Activated T-helper 17 cell treated with anti-CD3 and anti-CD28 coated beads, Interleukin-2, amount 50 U/mL, for 72 hours (primary cell): Measurements from ENCODE around the gene PCK1. TPM values are rescaled to one million over a fixed set of nuclear protein-coding genes. Genes with fewer than 3 reads are reported as not detected.
"Not testable (repeated sequence)": the region's sequence is repeated elsewhere in the genome, so short reads cannot be mapped to it uniquely, and the experiment has no call there.

Source experiments
- ATAC-seq: fragments of 150-1000 bp; cut with Tn5 transposase; replicated peaks from 2 replicates; pipeline ENCODE4 v1.10.0; 2021; ENCODE audit warnings: mild to moderate bottlenecking, moderate library complexity
- H3K27ac Mint-ChIP-seq: one replicate; pipeline ENCODE4 v1.8.0; 2022; ENCODE audit warnings: mixed read lengths
- H3K27me3 Mint-ChIP-seq: one replicate; pipeline ENCODE4 v1.8.0; 2022; ENCODE audit warnings: mixed read lengths
- H3K36me3 Mint-ChIP-seq: one replicate; pipeline ENCODE4 v1.8.0; 2022; ENCODE audit warnings: low read depth, mild to moderate bottlenecking, mixed read lengths
- H3K4me1 Mint-ChIP-seq: one replicate; pipeline ENCODE4 v1.8.0; 2022; ENCODE audit warnings: mixed read lengths
- H3K4me3 Mint-ChIP-seq: one replicate; pipeline ENCODE4 v1.8.0; 2022; ENCODE audit warnings: mild to moderate bottlenecking, mixed read lengths
- H3K9me3 Mint-ChIP-seq: one replicate; pipeline ENCODE4 v1.8.0; 2022; ENCODE audit warnings: mixed read lengths
- total RNA-seq, 2 donors: library from RNA; stranded (reverse); gene quantifications; one replicate each; pipeline ENCODE4 v1.2.3, GENCODE V29; 2022

PCK1 gene
- total RNA-seq, result not detected

DNA sequence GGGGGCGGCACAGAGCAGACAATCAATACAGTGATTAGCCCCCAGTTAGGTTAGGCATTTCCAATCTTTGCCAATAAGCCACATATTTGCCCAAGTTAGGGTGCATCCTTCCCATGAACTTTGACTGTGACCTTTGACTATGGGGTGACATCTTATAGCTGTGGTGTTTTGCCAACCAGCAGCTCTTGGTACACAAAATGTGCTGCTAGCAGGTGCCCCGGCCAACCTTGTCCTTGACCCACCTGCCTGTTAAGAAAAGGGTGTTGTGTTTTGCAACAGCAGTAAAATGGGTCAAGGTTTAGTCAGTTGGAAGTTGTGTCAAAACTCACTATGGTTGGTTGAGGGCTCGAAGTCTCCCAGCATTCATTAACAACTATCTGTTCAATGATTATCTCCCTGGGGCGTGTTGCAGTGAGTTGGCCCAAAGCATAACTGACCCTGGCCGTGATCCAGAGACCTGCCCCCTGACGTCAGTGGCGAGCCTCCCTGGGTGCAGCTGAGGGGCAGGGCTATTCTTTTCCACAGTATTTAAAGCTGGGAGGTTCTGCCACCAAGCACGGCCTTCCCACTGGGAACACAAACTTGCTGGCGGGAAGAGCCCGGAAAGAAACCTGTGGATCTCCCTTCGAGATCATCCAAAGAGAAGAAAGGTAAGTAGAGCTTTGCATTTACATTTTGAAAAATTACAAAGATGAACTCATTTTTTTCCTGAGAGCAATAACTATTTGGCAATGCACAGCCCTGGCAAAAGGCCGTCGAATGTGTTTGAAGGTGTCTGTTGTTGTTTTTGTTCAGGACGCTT lies at the start of gene PCK1:
Gene PCK1, plus strand, starts transcription at position 557 of the 802 bp plus-strand sequence. CDS start 302 bp downstream, outside the sequence.
- H3K4me1 Mint-ChIP-seq, result no peaks in the 10 kb centered on the region
- no peaks in the 10 kb centered on the region for H3K9me3 Mint-ChIP-seq
- no peaks in the 10 kb centered on the region for H3K36me3 Mint-ChIP-seq
- no peak for ATAC-seq
- no peak within 1 kb of the TSS for H3K27ac Mint-ChIP-seq
- no peak within 1 kb of the TSS for H3K4me3 Mint-ChIP-seq
- H3K27me3 Mint-ChIP-seq, result peaks cover 42% of the 10 kb centered on the region

DNA sequence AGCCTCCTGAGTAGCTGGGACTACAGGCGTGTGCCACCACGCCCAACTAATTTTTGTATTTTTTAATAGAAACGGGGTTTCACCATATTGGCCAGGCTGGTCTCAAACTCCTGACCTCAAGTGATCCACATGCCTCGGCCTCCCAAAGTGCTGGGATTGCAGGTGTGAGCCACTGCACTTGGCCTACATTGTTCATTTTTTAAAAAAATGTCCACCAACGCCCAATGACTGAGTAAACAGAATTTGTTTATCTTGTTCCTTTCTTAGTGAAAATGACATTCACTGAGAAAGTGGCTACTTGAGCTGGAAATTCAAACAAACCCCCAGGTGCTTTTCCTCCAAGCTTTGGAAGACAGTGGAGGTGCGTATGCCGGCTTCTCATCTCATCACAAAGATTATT lies 49.2 kb upstream of the PCK1 start:
- H3K9me3 Mint-ChIP-seq, ATAC-seq: not testable (repeated sequence)

DNA sequence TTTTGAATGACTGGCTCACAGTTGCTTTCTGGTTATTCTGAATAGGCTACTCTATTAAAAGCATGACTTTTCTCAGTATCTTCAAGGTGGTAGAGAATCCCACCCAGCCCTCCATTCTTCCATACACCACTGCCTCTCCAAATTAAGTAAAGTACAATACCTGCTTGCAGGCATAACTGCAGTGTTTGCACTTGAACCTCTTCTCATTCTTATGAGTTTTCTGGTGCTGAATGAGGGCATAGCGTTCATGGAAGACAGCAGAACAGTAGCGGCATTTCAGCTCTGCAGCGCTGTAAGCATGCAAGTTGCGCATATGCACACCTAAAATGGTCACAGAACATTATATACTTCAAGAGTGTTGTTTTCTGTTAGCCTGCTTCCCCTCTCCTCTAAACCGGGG lies 48.5 kb upstream of the PCK1 start:
- Mint-ChIP-seq H3K9me3 (no peaks in the 10 kb centered on the region), H3K27me3 (peaks cover 17% of the 10 kb centered on the region), H3K27ac (no peak overlapping the region), H3K4me1 (no peaks in the 10 kb centered on the region), H3K36me3 (no peaks in the 10 kb centered on the region), H3K4me3 (no peak overlapping the region)
- ATAC-seq, result no peak

More for the DNA sequence above, 49.2 kb upstream of the PCK1 start:
- H3K27me3 Mint-ChIP-seq, result peaks cover 17% of the 10 kb centered on the region
- not testable (repeated sequence) for H3K27ac Mint-ChIP-seq, H3K4me1 Mint-ChIP-seq, H3K4me3 Mint-ChIP-seq, H3K36me3 Mint-ChIP-seq

DNA sequence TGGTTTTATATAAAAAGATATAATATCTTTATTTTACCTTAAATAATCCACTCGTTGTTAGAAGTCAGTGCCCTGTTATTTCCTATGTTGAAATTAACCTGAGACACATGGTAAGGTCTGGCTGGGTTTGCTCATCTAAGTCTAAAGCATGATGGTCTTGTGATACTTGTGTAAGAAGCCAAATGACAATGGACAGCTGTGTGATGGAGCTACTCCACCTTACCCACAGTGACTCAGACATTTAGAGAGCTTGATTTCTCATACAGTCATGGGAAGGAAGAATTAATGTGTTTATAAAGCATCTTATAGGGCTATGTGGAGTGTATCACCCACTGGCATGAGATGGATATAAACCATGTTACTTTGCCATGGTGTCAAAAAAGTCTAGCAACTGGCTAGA lies 47.7 kb upstream of the PCK1 start:
- Mint-ChIP-seq H3K27me3 (peaks cover 17% of the 10 kb centered on the region), H3K27ac (no peak overlapping the region), H3K9me3 (no peaks in the 10 kb centered on the region), H3K4me3 (no peak overlapping the region), H3K4me1 (no peaks in the 10 kb centered on the region), H3K36me3 (no peaks in the 10 kb centered on the region)
- no peak for ATAC-seq

DNA sequence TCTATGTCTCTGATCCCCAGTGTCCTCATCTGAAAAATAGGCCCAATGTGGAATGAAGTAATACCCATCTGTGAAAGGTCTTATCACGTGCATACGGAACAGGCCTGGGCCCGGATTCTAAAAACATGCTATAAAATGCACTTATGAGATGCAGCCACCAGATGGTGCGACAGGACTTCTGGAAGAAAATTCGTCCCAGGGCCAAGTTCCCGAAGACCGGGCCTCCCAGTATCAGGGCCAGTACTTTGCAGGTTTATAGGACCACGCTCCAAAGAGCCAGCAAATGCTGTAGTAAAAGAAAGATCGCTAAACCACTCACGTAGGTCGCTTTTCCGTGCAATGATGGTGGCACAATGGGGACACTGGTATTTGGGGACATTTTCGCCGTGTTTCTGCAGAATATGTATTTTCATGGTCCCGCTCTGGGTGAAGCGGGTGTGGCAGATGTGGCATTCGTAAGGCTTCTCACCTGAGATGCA lies 46.6 kb upstream of the PCK1 start:
- Mint-ChIP-seq H3K4me1 (no peaks in the 10 kb centered on the region), H3K9me3 (no peaks in the 10 kb centered on the region), H3K36me3 (no peaks in the 10 kb centered on the region), H3K27ac (no peak overlapping the region), H3K4me3 (no peak overlapping the region), H3K27me3 (peaks cover 12% of the 10 kb centered on the region)
- no peak for ATAC-seq

DNA sequence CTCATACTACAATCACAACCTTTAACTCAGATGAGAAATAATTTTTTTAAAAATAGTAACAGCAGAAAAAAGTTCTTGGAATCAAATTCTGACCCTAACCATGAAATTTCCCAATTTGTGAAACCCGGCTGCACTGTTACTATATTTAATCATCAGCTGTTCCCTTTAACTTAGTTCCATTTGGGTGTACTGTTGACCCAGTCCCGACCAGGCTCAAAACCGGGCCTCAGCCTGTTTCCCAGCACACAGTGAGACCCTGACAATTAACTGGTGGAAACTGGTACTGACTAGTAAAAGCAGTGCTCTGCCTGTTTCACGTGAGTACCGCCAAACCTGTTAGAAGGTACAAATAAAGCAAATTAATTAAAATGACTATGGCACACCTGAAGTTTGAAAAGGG lies 43.0 kb upstream of the PCK1 start:
- Mint-ChIP-seq H3K9me3 (no peaks in the 10 kb centered on the region), H3K27ac (no peak overlapping the region), H3K4me1 (peaks cover 6% of the 10 kb centered on the region), H3K36me3 (no peaks in the 10 kb centered on the region), H3K4me3 (no peak overlapping the region), H3K27me3 (peaks cover 3% of the 10 kb centered on the region)
- no peak for ATAC-seq

DNA sequence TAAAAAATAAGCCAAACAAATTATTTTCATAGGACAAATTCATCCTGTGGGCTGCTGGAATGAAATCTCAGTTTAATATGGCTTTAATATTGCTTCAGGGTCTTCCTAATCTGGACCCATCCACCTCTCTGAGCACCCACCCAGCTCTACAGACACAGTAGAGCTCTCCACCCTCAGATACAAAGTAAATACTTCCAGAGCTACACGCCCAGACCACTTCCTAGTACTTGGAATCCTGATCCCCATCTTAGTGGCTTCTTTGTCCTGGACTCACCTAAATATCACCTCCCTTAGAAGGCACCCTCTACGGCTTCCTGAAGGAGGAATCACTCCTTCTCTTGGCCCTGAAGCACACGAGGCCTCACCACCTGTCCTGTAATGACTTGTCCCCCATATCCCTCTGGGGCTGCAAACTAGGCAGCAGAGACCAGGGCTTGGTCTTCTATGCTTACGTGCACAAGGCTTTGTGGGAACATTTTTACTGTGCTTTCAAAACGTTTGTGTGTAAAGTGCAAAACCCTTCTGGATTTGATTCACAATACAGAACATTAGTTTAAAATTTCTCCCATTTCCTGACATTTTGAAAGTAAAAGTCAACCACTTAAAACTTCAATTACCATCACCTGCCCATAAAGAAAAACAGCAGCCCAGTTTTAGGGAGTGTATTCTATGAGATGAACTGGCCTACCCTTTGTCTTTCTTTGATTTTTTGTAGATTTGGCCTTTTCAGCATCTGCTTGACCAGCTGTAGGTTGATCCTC lies 38.4 kb upstream of the PCK1 start:
- no peak overlapping the region for H3K4me3 Mint-ChIP-seq
- no peaks in the 10 kb centered on the region for H3K9me3 Mint-ChIP-seq
- H3K27ac Mint-ChIP-seq, result no peak overlapping the region
- H3K36me3 Mint-ChIP-seq, result no peaks in the 10 kb centered on the region
- peaks cover 9% of the 10 kb centered on the region for H3K4me1 Mint-ChIP-seq
- peaks cover 2% of the 10 kb centered on the region for H3K27me3 Mint-ChIP-seq
- ATAC-seq, result peak; percentile 90

DNA sequence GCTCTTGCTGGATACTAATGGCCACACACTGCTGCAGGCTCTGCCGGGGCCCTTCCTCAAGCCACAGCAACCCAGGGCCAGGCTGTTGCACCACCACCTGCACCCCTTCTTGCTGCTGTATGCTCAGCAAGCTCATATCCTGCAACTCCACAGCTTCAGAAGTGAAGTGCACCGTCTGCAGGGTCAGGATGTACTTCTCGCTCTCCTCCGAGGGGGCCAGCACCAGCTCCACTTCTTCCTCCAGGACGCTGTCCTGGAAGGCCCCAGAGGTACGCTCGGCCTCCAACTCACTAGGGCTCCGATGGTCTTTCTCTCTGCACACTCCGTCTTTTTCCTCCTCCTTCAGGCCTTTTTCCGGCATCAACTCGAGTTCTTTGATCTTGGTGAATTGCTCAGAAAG lies 37.1 kb upstream of the PCK1 start:
- H3K4me3 Mint-ChIP-seq, result no peak overlapping the region
- no peaks in the 10 kb centered on the region for H3K36me3 Mint-ChIP-seq
- peaks cover 9% of the 10 kb centered on the region for H3K4me1 Mint-ChIP-seq
- no peak overlapping the region for H3K27ac Mint-ChIP-seq
- H3K9me3 Mint-ChIP-seq, result no peaks in the 10 kb centered on the region
- no peak for ATAC-seq
- peaks cover 2% of the 10 kb centered on the region for H3K27me3 Mint-ChIP-seq

DNA sequence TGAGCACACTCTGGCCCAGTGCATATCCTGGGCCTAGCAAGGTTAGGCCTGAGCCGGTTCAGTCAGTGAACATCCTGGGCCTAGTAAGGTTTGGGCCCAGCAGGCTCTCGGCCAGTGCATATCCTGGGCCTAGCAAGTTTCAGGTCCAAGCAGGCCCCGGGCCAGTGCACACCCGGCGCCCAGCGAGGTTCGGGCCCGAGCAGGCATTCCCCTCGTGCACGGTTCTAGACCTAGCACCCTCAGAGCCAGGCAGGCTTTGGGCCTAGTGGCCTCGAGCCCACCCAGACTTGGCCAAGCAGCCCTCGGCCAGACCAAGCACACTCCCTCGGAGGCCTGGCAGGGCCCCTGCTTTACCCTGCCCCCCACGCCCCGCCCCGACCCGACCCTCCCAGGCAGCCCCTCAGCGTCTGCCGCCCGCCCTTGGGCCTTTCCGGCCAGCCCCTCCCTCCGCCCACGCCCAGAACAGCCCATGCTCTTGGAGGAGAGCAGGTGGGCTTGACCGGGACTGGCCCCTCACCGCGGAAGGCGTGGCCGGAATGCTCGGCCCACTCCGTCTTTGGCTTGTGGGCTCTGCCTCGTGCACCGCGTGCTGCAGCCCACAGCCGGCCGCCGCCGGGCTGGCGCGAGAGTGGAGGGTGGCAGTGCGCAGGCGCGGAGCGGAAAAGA lies 36.3 kb upstream of the PCK1 start, which contains the start of gene CTCFL:
Gene CTCFL, minus strand, starts transcription at position 630 of the 666 bp plus-strand sequence. CDS start 935 bp downstream, outside the sequence.
- ATAC-seq, result no peak
- peaks cover 2% of the 10 kb centered on the region for H3K27me3 Mint-ChIP-seq
- no peak within 1 kb of the TSS for H3K4me3 Mint-ChIP-seq
- peaks cover 9% of the 10 kb centered on the region for H3K4me1 Mint-ChIP-seq
- H3K9me3 Mint-ChIP-seq, result no peaks in the 10 kb centered on the region
- no peaks in the 10 kb centered on the region for H3K36me3 Mint-ChIP-seq
- H3K27ac Mint-ChIP-seq, result no peak within 1 kb of the TSS

DNA sequence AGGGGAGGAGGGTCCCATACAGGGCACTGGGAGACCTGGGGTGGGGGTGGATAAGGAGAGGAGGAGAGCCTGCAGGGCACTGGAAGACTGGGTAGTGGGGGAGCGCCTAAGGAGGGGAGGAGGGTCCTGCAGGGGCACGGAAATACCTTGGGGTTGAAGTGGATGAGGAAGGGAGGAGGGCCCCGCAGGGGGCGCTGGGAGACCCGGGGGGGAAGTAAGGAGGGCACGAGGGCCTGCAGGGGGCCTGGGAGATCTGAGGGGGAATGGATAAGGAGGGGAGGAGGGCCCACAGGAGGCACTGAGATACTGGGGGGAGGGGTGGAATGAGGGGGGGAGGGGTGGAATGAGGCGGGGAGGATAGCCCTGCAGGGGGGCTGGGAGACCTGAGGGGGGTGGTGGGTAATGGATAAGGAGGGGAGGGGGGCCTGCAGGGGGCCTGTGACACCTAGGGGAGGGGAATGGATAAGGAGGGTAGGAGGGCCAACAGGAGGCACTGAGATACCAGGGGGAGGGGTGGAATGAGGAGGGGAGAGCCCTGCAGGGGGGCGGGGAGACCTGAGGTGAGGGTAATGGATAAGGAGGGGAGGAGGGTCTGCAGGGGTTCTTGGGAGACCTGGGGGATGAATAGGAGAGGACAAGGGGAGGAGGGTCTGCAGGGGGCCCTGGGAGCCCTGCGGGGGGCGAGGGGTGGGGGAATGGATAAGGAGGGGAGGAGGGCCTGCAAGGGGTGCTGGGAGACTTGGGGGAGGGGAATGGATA lies 35.4 kb upstream of the PCK1 start:
- peaks cover 2% of the 10 kb centered on the region for H3K27me3 Mint-ChIP-seq
- no peak overlapping the region for H3K4me3 Mint-ChIP-seq
- peaks cover 9% of the 10 kb centered on the region for H3K4me1 Mint-ChIP-seq
- H3K27ac Mint-ChIP-seq, result no peak overlapping the region
- no peaks in the 10 kb centered on the region for H3K9me3 Mint-ChIP-seq
- H3K36me3 Mint-ChIP-seq, result no peaks in the 10 kb centered on the region
- no peak for ATAC-seq

DNA sequence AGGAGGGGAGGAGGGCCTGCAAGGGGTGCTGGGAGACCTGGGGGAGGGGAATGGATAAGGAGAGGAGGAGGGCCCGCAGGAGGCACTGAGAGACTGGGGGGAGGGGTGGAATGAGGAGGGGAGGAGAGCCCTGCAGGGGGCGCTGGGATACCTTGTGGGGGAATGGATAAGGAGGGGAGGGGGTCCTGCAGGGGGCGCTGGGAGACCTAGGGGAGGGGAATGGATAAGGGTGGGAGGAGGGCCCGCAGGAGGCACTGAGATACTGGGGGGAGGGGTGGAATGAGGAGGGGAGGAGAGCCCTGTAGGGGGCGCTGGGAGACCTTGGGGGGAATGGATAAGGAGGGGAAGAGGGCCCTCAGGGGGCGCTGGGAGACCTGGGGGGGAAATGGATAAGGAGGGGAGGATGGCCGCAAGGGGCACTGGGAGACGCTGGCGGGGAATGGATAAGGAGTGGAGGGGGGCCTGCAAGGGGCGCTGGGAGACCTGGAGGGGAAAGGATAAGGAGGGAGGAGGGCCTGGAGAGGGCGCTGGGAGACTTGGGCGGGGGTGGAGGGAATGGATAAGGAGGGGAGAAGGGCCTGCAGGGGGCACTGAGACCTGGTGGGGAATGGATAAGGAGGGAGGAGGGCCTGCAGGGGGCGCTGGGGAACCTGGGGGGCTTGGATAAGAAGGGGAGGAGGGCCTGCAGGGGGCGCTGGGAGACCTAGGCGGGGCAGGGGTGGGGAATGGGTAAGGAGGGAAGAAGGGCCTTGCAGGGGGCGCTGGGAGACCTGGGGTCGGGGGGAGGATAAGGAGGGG lies 34.6 kb upstream of the PCK1 start:
- Mint-ChIP-seq H3K27me3 (peaks cover 2% of the 10 kb centered on the region), H3K36me3 (no peaks in the 10 kb centered on the region)

DNA sequence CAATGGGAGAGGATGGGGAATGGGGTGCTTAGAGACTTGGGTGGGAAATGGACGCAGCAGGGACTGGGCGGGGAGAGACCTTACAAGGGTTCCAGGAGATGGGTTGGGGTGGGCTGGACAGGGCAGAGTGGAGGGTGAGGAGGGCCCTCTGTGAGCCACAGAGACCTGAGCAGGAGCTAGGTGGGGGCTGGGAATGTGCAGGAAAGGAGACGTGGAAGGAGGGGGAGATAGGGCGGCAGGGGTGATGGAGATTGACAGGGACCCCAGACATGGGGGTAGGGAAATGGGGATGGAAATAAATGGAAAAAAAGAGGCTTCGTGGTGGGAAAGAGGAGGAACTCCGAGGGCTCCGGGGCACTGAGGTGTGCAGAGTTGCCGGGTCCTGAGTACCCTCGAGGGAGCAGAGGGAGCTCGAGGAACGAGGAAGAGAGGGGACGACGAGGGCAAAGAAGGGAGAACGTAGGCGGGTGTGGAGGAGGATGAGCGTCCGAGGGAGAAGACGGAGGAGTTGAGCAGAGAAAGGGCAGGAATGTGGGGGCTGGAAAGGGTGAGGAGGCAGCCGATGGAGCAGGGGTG lies 33.9 kb upstream of the PCK1 start:
- Mint-ChIP-seq H3K4me1 (peaks cover 9% of the 10 kb centered on the region), H3K27me3 (peaks cover 2% of the 10 kb centered on the region), H3K4me3 (no peak overlapping the region), H3K36me3 (no peaks in the 10 kb centered on the region), H3K9me3 (no peaks in the 10 kb centered on the region), H3K27ac (no peak overlapping the region)
- no peak for ATAC-seq

More for the DNA sequence above, 34.6 kb upstream of the PCK1 start:
- no peak overlapping the region for H3K4me3 Mint-ChIP-seq
- H3K27ac Mint-ChIP-seq, result no peak overlapping the region
- H3K4me1 Mint-ChIP-seq, result peaks cover 9% of the 10 kb centered on the region
- no peaks in the 10 kb centered on the region for H3K9me3 Mint-ChIP-seq
- ATAC-seq, result no peak

DNA sequence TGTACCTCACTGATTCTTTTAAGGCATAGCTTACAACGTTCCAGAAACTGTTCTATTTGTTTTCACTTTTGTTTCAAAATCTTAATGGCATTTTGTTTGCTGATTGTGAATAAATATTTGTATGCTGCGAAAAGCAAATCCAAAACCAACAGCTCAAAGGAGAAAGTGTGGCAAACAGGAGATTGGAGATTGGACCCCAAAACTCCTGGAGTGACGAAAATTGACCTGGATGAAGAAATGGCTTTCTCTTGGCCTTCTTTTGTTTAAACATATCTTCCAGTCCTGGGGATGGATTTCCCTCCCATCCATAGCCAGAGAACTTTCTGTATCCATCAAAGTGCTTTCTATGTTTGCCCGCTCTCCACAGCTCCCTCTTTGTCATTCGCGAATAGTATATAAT lies 33.2 kb upstream of the PCK1 start:
- Mint-ChIP-seq H3K27ac (no peak overlapping the region), H3K4me3 (no peak overlapping the region), H3K4me1 (peaks cover 4% of the 10 kb centered on the region), H3K27me3 (peaks cover 4% of the 10 kb centered on the region), H3K36me3 (no peaks in the 10 kb centered on the region), H3K9me3 (no peaks in the 10 kb centered on the region)
- ATAC-seq, result no peak
